Kidney (tissue), 14 donors: Measurements from ENCODE around the gene SENP2. TPM values are rescaled to one million over a fixed set of nuclear protein-coding genes. Genes with fewer than 3 reads are reported as not detected.

Source experiments
- DNase-seq, 5 donors: peaks; one replicate each; pipeline ENCODE4 v3.0.0-alpha.2; 2013 to 2020
- FAIRE-seq: peaks from 2 replicates; lab custom pipeline; 2012; peaks lifted over from hg19 to GRCh38; lab: Jason Lieb, UNC
- H3K27ac ChIP-seq, 2 donors: one replicate each; pipeline ENCODE4 v1.7.0; 2013; ENCODE audit warnings: low read depth in 2 of 2, low read length in 2 of 2, inconsistent platforms in 1 of 2
- H3K27me3 ChIP-seq: one replicate; pipeline ENCODE4 v1.7.1; 2013; ENCODE audit warnings: low read length, inconsistent platforms; ENCODE audit not compliant: control insufficient read depth, insufficient read depth
- H3K36me3 ChIP-seq, 3 donors: one replicate each; pipeline versions ENCODE4 v1.7.0 to v1.7.1; 2013; ENCODE audit warnings: low read length in 3 of 3, control low read depth in 1 of 3, inconsistent platforms in 1 of 3; ENCODE audit not compliant: insufficient read depth in 3 of 3, control insufficient read depth in 2 of 3
- H3K4me1 ChIP-seq, 3 donors: one replicate each; pipeline versions ENCODE4 v1.7.0 to v1.7.1; 2013; ENCODE audit warnings: low read length in 3 of 3, inconsistent platforms in 1 of 3, low read depth in 1 of 3; ENCODE audit not compliant: control insufficient read depth in 2 of 3, insufficient read depth in 2 of 3
- H3K4me3 ChIP-seq, 3 donors: one replicate each; pipeline versions ENCODE4 v1.7.0 to v1.8.1; 2013; ENCODE audit warnings: low read length in 3 of 3, control low read depth in 1 of 3, inconsistent platforms in 1 of 3
- H3K9ac ChIP-seq, 3 donors: one replicate each; pipeline versions ENCODE4 v1.7.0 to v1.7.1; 2013; ENCODE audit warnings: low read length in 3 of 3, control low read depth in 1 of 3, inconsistent platforms in 1 of 3
- H3K9me3 ChIP-seq, 3 donors: one replicate each; pipeline versions ENCODE4 v1.7.0 to v1.7.1; 2013; ENCODE audit warnings: low read length in 3 of 3, control low read depth in 1 of 3, inconsistent platforms in 1 of 3; ENCODE audit not compliant: control insufficient read depth in 2 of 3, insufficient read depth in 1 of 3
- CTCF ChIP-seq: IDR thresholded peaks from 3 replicates; pipeline ENCODE4 v1.5.1; 2012; ENCODE audit warnings: mild to moderate bottlenecking, moderate library complexity, borderline replicate concordance; ENCODE audit not compliant: insufficient read depth; ENCODE audit errors: extremely low read depth
- intact Hi-C: fragments of 100-400 bp; cut with DNase I; formaldehyde crosslinking; loops from one replicate; pipeline ENCODE4 v1.11.1; 2022
- polyA plus RNA-seq: library from polyadenylated mRNA; stranded (reverse); fragments of 350-450 nt; fragmentation: Illumina TruSeq; extraction: RNeasy Lipid Tissue Mini Kit (QIAGEN cat#74804); gene quantifications from one replicate; pipeline ENCODE4 v1.2.3, GENCODE V29; 2014; ENCODE audit warnings: low read depth, low replicate concordance; ENCODE audit not compliant: insufficient read depth
- total RNA-seq: library from RNA; stranded (reverse); fragmentation: NEBNext Ultra II Directional; extraction: Animal tissue kit (Norgen Biotek cat#: 25700); gene quantifications from one replicate; pipeline ENCODE4 v1.2.1, GENCODE V29; 2021
- donor health status: control.
- donor health status: control.
- donor health status: control.
- donor health status: control.
- donor health status: control.
- donor health status: DM: yes; HTN: yes; CAD: no.
- donor health status: Normal renal cell carcinoma (clear cell type).

SENP2 gene
- total and polyA plus RNA-seq, 2 donors from 2014 or later = 10.8 to 29.6 TPM

- Histone ChIP-seq H3K9me3 (no peaks in the 10 kb centered on the region), H3K9ac (no peak overlapping the region), H3K27ac (no peak overlapping the region), H3K27me3 (no peaks in the 10 kb centered on the region), H3K4me3 (no peak overlapping the region), H3K36me3 (peaks cover 6 to 15% (median 11%) of the 10 kb centered on the region in 3 donors), H3K4me1 (no peaks in the 10 kb centered on the region)
- no peak for FAIRE-seq
- intact Hi-C loops = no loop called here
- TF ChIP-seq CTCF = peak; percentile 72
- peak in 2 of 5 donors; percentile 67 to 84 for DNase-seq
These were observed 91.2 kb downstream of the SENP2 start for GRCh38 chr3:185677146-185677829.

- no peak overlapping the region for H3K9ac ChIP-seq
- peaks cover 6 to 14% (median 11%) of the 10 kb centered on the region in 3 donors for H3K36me3 ChIP-seq
- no peaks in the 10 kb centered on the region for H3K27me3 ChIP-seq
- no peak overlapping the region for H3K4me3 ChIP-seq
- no peak overlapping the region for H3K27ac ChIP-seq
- TF ChIP-seq CTCF = no peak
- no peaks in the 10 kb centered on the region for H3K4me1 ChIP-seq
- intact Hi-C loops = no loop called here
- DNase-seq (no peak), FAIRE-seq (no peak)
- H3K9me3 ChIP-seq = no peaks in the 10 kb centered on the region
These were observed 91.9 kb downstream of the SENP2 start for GRCh38 chr3:185678027-185678426.

- H3K4me1 ChIP-seq = no peaks in the 10 kb centered on the region
- no peak for TF ChIP-seq CTCF
- FAIRE-seq (no peak), DNase-seq (no peak)
- H3K27me3 ChIP-seq = no peaks in the 10 kb centered on the region
- no peak overlapping the region for H3K4me3 ChIP-seq
- H3K27ac ChIP-seq = no peak overlapping the region
- H3K36me3 ChIP-seq = peaks cover 0 to 10% (median under 1%) of the 10 kb centered on the region in 3 donors
- intact Hi-C loops = no loop called here
- H3K9ac ChIP-seq = no peak overlapping the region
- H3K9me3 ChIP-seq = no peaks in the 10 kb centered on the region
These were observed 94.1 kb downstream of the SENP2 start for GRCh38 chr3:185680231-185680630.

Other genes with a start within 250 kb of the SENP2 start
- gene MAP3K13, start 223.2 kb upstream of the SENP2 start, total RNA-seq = 44.1 TPM
- gene MAP3K13, start 223.2 kb upstream of the SENP2 start, polyA plus RNA-seq = 33.0 TPM
- gene TMEM41A, start 87.3 kb upstream of the SENP2 start, total RNA-seq = 21.0 TPM
- gene TMEM41A, start 87.3 kb upstream of the SENP2 start, polyA plus RNA-seq = 19.0 TPM
- 14.7 TPM for gene LIPH, start 33.7 kb upstream of the SENP2 start, total RNA-seq
- gene LIPH, start 33.7 kb upstream of the SENP2 start, polyA plus RNA-seq = 3.2 TPM
- gene IGF2BP2, start 238.7 kb downstream of the SENP2 start, total RNA-seq = 26.9 TPM
- 7.7 TPM for gene IGF2BP2, start 238.7 kb downstream of the SENP2 start, polyA plus RNA-seq